ENCODE measurements around the gene STRBP. TPM values are rescaled to one million over a fixed set of nuclear protein-coding genes. Genes with fewer than 3 reads are reported as not detected.
"Not testable (repeated sequence)": the region's sequence is repeated elsewhere in the genome, so short reads cannot be mapped to it uniquely, and the experiment has no call there.

Gene STRBP
- total and polyA plus RNA-seq, 4 experiments from 2014 or later: 17.5 to 23.8 (median 21.3) TPM

DNA sequence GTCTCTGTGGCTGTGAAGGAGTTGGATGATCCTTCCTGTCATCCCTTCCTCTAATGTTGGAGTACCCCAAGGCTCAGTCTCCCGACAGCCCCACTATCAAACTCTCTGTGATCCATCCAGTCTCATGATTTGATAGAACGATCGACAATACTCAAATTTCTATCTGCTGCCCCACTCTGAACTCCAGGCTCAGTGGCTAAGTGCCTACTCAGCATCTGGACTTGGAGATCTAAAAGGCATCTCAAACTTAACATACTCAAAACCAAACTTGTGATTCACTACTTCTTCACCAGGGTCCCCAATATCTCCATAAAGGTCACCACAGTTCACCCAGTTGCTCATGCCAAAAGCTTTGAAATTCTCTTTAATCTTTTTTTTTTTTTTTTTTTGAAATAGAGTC lies 15.1 kb upstream of the STRBP start:
- H3K36me3 ChIP-seq (ENCODE audit: insufficient read depth, low read length): no peaks in the 10 kb centered on the region
- Mint-ChIP-seq H3K4me3 (no peak overlapping the region), H3K27me3 (peaks cover 5 to 12% of the 10 kb centered on the region in 2 donors), H3K36me3 (no peaks in the 10 kb centered on the region), H3K27ac (no peak overlapping the region), H3K4me1 (peaks cover 0 to 3% (median 0%) of the 10 kb centered on the region in 4 donors), H3K9me3 (peaks cover 0 to 10% (median 6%) of the 10 kb centered on the region in 8 donors)
- ChIA-PET CTCF (ENCODE audit: partially characterized antibody) (no interaction called here), POLR2A (ENCODE audit: partially characterized antibody) (no interaction called here)
- DNase-seq: no peak
- no peaks in the 10 kb centered on the region for H3K27me3 ChIP-seq (ENCODE audit: insufficient read depth, low read length)
- intact Hi-C loops (cut with micrococcal nuclease): no loop called here
- H3K27ac ChIP-seq (ENCODE audit: low read depth, low read length): no peak overlapping the region
- no peaks in the 10 kb centered on the region for H3K4me1 ChIP-seq (ENCODE audit: insufficient read depth, low read length)
- H3K9me3 ChIP-seq (ENCODE audit: control insufficient read depth in 1 of 2, low read length in 2 of 2): no peaks in the 10 kb centered on the region
- no peak overlapping the region for H3K4me3 ChIP-seq (ENCODE audit: low read length in 2 of 2)

DNA sequence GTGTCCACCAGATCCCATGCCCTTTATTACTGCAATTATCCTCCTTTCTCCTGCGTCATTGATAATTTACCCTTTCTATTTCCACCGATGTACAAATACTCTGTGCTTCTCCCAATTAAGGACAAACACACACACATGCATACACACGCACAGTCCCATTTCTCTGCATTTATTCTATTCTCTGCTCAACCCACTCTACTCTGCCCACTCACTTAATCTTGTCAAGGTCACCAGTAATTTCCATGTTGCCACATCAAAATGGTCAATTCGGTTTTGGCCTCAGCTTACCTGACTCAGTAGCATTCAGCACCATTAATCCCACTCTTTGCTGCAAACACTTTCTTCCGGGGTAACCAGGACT lies 14.6 kb upstream of the STRBP start:
- H3K9me3 Mint-ChIP-seq: peaks cover 0 to 10% (median 6%) of the 10 kb centered on the region in 8 donors
- peaks cover 5 to 13% of the 10 kb centered on the region in 2 donors for H3K27me3 Mint-ChIP-seq
- Histone ChIP-seq H3K4me1 (ENCODE audit: insufficient read depth, low read length) (no peaks in the 10 kb centered on the region), H3K27ac (ENCODE audit: low read depth, low read length) (no peak overlapping the region), H3K36me3 (ENCODE audit: insufficient read depth, low read length) (no peaks in the 10 kb centered on the region), H3K4me3 (ENCODE audit: low read length in 2 of 2) (no peak overlapping the region), H3K27me3 (ENCODE audit: insufficient read depth, low read length) (no peaks in the 10 kb centered on the region), H3K9me3 (ENCODE audit: control insufficient read depth in 1 of 2, low read length in 2 of 2) (no peaks in the 10 kb centered on the region)
- H3K4me1 Mint-ChIP-seq: peaks cover 0 to 3% (median 0%) of the 10 kb centered on the region in 4 donors
- H3K36me3 Mint-ChIP-seq: no peaks in the 10 kb centered on the region
- intact Hi-C loops (cut with micrococcal nuclease): no loop called here
- no peak overlapping the region for H3K4me3 Mint-ChIP-seq
- ChIA-PET CTCF (ENCODE audit: partially characterized antibody) (no interaction called here), POLR2A (ENCODE audit: partially characterized antibody) (no interaction called here)
- no peak for DNase-seq
- H3K27ac Mint-ChIP-seq: no peak overlapping the region

DNA sequence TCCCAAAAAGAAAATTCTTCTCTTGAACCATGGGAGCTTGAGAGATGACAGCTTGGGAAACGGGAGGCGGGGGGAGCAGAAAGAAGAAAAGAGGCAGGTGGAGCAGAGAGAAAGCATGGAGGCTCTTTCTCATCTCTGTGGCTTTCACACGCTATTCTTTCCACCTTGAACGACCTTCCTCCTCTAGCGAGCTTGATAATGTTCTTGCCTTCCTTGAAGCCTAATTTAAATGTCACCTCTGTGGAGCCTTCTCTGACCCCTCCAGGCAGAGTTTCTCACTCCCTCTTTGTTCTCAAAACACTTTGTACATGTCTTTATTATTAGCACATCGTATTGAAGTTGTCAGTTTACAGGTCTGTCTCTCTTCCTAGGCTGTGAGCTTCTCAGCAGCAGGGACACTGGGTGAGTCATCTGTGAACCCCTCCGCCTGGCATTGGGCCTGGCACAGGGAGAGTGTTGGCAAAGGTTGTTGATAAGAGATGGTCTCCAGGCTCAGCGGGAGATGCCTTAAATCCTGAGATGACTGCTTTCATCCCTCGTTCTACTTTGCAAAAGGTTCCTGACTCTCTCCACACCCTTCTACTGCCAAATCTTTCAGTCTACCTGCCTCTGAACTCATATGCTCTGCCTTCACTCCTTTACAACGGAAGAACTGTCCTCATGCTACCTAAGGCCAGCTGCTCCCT lies 14.1 kb upstream of the STRBP start:
- intact Hi-C loops (cut with micrococcal nuclease): no loop called here
- Mint-ChIP-seq H3K36me3 (no peaks in the 10 kb centered on the region), H3K27ac (no peak overlapping the region), H3K9me3 (peaks cover 0 to 10% (median 6%) of the 10 kb centered on the region in 8 donors), H3K27me3 (peaks cover 5 to 13% of the 10 kb centered on the region in 2 donors), H3K4me3 (no peak overlapping the region), H3K4me1 (peaks cover 0 to 3% (median 0%) of the 10 kb centered on the region in 4 donors)
- H3K27ac ChIP-seq (ENCODE audit: low read depth, low read length): no peak overlapping the region
- ChIA-PET CTCF (ENCODE audit: partially characterized antibody) (interaction anchor here (0.7 to 0.8 kb wide), 2 partner anchors 13 to 18 kb away, joined by 3 to 4 read pairs; no protein-coding TSS in a partner anchor), POLR2A (ENCODE audit: partially characterized antibody) (no interaction called here)
- no peaks in the 10 kb centered on the region for H3K27me3 ChIP-seq (ENCODE audit: insufficient read depth, low read length)
- no peak overlapping the region for H3K4me3 ChIP-seq (ENCODE audit: low read length in 2 of 2)
- H3K4me1 ChIP-seq (ENCODE audit: insufficient read depth, low read length): no peaks in the 10 kb centered on the region
- no peaks in the 10 kb centered on the region for H3K9me3 ChIP-seq (ENCODE audit: control insufficient read depth in 1 of 2, low read length in 2 of 2)
- no peaks in the 10 kb centered on the region for H3K36me3 ChIP-seq (ENCODE audit: insufficient read depth, low read length)
- no peak for DNase-seq

- Histone ChIP-seq H3K9me3 (ENCODE audit: control insufficient read depth in 1 of 2, low read length in 2 of 2) (no peaks in the 10 kb centered on the region), H3K4me3 (ENCODE audit: low read length in 2 of 2) (no peak overlapping the region), H3K27ac (ENCODE audit: low read depth, low read length) (no peak overlapping the region), H3K36me3 (ENCODE audit: insufficient read depth, low read length) (no peaks in the 10 kb centered on the region), H3K4me1 (ENCODE audit: insufficient read depth, low read length) (no peaks in the 10 kb centered on the region), H3K27me3 (ENCODE audit: insufficient read depth, low read length) (no peaks in the 10 kb centered on the region)
- Mint-ChIP-seq H3K27ac (no peak overlapping the region), H3K4me3 (no peak overlapping the region), H3K36me3 (no peaks in the 10 kb centered on the region), H3K4me1 (peaks cover 0 to 3% (median 0%) of the 10 kb centered on the region in 4 donors), H3K9me3 (peaks cover 0 to 10% (median 6%) of the 10 kb centered on the region in 8 donors), H3K27me3 (peaks cover 5 to 13% of the 10 kb centered on the region in 2 donors)
- intact Hi-C loops (cut with micrococcal nuclease): no loop called here
- no peak for DNase-seq
- ChIA-PET CTCF (ENCODE audit: partially characterized antibody) (interaction anchor here (0.7 to 0.8 kb wide), 2 partner anchors 12 to 18 kb away, joined by 3 to 4 read pairs; no protein-coding TSS in a partner anchor), POLR2A (ENCODE audit: partially characterized antibody) (no interaction called here)
These were observed 13.4 kb upstream of the STRBP start for GRCh38 chr9:123281659-123282350.

GRCh38 chr9:123278879-123279493 lies 10.6 kb upstream of the STRBP start:
- POLR2A ChIA-PET (ENCODE audit: partially characterized antibody); CTCF ChIA-PET (ENCODE audit: partially characterized antibody); intact Hi-C loops (cut with micrococcal nuclease): not testable (repeated sequence)

GRCh38 chr9:123278361-123278760 lies 10.0 kb upstream of the STRBP start:
- H3K36me3 ChIP-seq (ENCODE audit: insufficient read depth, low read length): no peaks in the 10 kb centered on the region
- no peak overlapping the region for H3K27ac ChIP-seq (ENCODE audit: low read depth, low read length)
- no peaks in the 10 kb centered on the region for H3K4me1 ChIP-seq (ENCODE audit: insufficient read depth, low read length)
- POLR2A ChIA-PET (ENCODE audit: partially characterized antibody): no interaction called here
- peaks cover 0 to 3% (median 0%) of the 10 kb centered on the region in 4 donors for H3K4me1 Mint-ChIP-seq
- H3K4me3 Mint-ChIP-seq: no peak overlapping the region
- H3K9me3 ChIP-seq (ENCODE audit: control insufficient read depth in 1 of 2, low read length in 2 of 2): no peaks in the 10 kb centered on the region
- H3K4me3 ChIP-seq (ENCODE audit: low read length in 2 of 2): no peak overlapping the region
- no peaks in the 10 kb centered on the region for H3K27me3 ChIP-seq (ENCODE audit: insufficient read depth, low read length)
- H3K36me3 Mint-ChIP-seq: no peaks in the 10 kb centered on the region
- DNase-seq: no peak
- CTCF ChIA-PET (ENCODE audit: partially characterized antibody): no interaction called here
- no peak overlapping the region for H3K27ac Mint-ChIP-seq
- peaks cover 0 to 10% (median 6%) of the 10 kb centered on the region in 8 donors for H3K9me3 Mint-ChIP-seq
- H3K27me3 Mint-ChIP-seq: peaks cover 10 to 17% of the 10 kb centered on the region in 2 donors
- intact Hi-C loops (cut with micrococcal nuclease): no loop called here

More at GRCh38 chr9:123278879-123279493, 10.6 kb upstream of the STRBP start:
- not testable (repeated sequence) for H3K9me3 Mint-ChIP-seq; H3K4me1 ChIP-seq (ENCODE audit: insufficient read depth, low read length); H3K4me3 ChIP-seq (ENCODE audit: low read length in 2 of 2); H3K4me3 Mint-ChIP-seq; H3K27me3 ChIP-seq (ENCODE audit: insufficient read depth, low read length); H3K27ac Mint-ChIP-seq; H3K9me3 ChIP-seq (ENCODE audit: control insufficient read depth in 1 of 2, low read length in 2 of 2); DNase-seq; H3K4me1 Mint-ChIP-seq; H3K36me3 Mint-ChIP-seq; H3K36me3 ChIP-seq (ENCODE audit: insufficient read depth, low read length); H3K27ac ChIP-seq (ENCODE audit: low read depth, low read length)
- H3K27me3 Mint-ChIP-seq: peaks cover 10 to 17% of the 10 kb centered on the region in 2 donors

- Mint-ChIP-seq H3K27ac (no peak overlapping the region), H3K27me3 (peaks cover 10 to 17% of the 10 kb centered on the region in 2 donors), H3K4me1 (peaks cover 0 to 3% (median 0%) of the 10 kb centered on the region in 4 donors), H3K9me3 (peaks cover 0 to 10% (median 6%) of the 10 kb centered on the region in 8 donors), H3K4me3 (no peak overlapping the region), H3K36me3 (no peaks in the 10 kb centered on the region)
- no peaks in the 10 kb centered on the region for H3K27me3 ChIP-seq (ENCODE audit: insufficient read depth, low read length)
- ChIA-PET POLR2A (ENCODE audit: partially characterized antibody) (no interaction called here), CTCF (ENCODE audit: partially characterized antibody) (no interaction called here)
- no peak overlapping the region for H3K27ac ChIP-seq (ENCODE audit: low read depth, low read length)
- H3K4me1 ChIP-seq (ENCODE audit: insufficient read depth, low read length): no peaks in the 10 kb centered on the region
- H3K36me3 ChIP-seq (ENCODE audit: insufficient read depth, low read length): no peaks in the 10 kb centered on the region
- no peak overlapping the region for H3K4me3 ChIP-seq (ENCODE audit: low read length in 2 of 2)
- DNase-seq: no peak
- H3K9me3 ChIP-seq (ENCODE audit: control insufficient read depth in 1 of 2, low read length in 2 of 2): no peaks in the 10 kb centered on the region
- intact Hi-C loops (cut with micrococcal nuclease): no loop called here
These were observed 8.2 kb upstream of the STRBP start for GRCh38 chr9:123276551-123276950.

All from CD4-positive, alpha-beta memory T cell (primary cell).